Measurements from ENCODE around the gene P4HA2. TPM values are rescaled to one million over a fixed set of nuclear protein-coding genes. Genes with fewer than 3 reads are reported as not detected.

P4HA2 gene
- polyA plus RNA-seq, result 0.26 TPM

DNA sequence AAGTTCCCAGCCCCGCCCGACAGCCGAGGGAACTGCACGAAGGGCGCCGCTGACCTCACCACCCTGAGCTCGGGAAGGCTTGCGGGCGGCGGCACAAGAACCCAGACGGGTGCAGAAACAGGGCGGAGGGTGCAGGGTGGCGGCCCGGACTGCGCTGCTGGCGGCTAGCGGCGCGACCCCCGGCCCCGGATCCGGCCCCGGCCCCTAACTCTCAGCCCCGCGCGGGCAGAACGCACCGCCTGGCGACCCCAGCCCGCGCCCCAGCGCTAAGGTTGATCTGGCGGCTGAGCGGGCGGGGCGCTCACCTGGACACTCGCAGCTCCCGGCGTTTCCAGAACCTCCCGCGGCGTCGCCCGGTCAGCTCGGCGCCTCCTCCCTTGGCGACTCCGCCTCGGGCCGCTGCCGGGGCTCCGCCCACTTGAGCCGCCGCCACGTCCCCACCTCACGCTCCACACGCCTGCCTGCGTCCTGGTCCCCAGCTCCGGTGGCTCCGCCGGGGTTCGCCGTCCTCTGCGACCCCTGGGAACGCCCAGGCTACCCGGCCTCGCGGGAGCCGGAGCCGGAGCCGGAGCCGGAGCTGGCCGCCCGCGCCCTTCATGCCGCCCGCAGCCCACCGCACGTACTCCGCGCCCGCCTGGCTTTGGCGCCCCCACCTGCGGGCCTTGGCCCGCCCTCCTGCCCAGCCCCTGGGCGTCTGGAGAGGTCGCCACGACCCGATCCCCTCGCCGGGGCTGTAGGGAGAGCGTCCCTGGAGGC, at the start of gene P4HA2:
Gene P4HA2, minus strand, starts transcription at position 369 of the 756 bp plus-strand sequence. CDS start 9,227 bp downstream, outside the sequence.
- no peak within 1 kb of the TSS for H3K27ac Mint-ChIP-seq
- H3K4me1 Mint-ChIP-seq, result peaks cover 12 to 22% (median 19%) of the 10 kb centered on the region in 3 donors
- H3K27me3 Mint-ChIP-seq, result peaks cover 5% of the 10 kb centered on the region
- H3K9me3 Mint-ChIP-seq, result no peaks in the 10 kb centered on the region
- peak within 1 kb of the TSS; percentile 60 to 85 (median 68) for H3K4me3 Mint-ChIP-seq
- H3K36me3 Mint-ChIP-seq, result no peaks in the 10 kb centered on the region

DNA sequence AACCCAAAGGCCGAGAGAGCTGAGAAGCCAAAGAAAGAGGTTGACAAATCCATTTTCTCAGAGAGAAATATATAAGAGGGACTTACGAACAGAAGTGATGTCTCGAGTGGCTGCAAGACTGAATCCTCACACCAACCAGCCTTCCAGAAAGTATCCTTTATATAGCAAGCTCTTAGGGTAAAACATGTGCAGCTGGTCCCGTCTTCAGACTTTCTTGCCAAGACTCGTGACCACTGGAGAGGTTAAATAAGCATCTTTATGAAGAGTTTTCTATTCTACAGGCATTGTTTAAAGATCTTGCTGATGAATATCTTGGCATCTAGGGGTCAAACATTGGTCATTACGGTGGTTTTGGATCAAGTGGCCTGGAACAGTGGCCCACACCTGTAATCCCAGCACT, 49.6 kb upstream of the P4HA2 start:
- Mint-ChIP-seq H3K9me3 (no peaks in the 10 kb centered on the region), H3K27ac (no peak overlapping the region), H3K4me3 (no peak overlapping the region), H3K4me1 (peaks cover 0 to 3% (median 1%) of the 10 kb centered on the region in 3 donors), H3K36me3 (peaks cover 3% of the 10 kb centered on the region), H3K27me3 (peaks cover 6% of the 10 kb centered on the region)

DNA sequence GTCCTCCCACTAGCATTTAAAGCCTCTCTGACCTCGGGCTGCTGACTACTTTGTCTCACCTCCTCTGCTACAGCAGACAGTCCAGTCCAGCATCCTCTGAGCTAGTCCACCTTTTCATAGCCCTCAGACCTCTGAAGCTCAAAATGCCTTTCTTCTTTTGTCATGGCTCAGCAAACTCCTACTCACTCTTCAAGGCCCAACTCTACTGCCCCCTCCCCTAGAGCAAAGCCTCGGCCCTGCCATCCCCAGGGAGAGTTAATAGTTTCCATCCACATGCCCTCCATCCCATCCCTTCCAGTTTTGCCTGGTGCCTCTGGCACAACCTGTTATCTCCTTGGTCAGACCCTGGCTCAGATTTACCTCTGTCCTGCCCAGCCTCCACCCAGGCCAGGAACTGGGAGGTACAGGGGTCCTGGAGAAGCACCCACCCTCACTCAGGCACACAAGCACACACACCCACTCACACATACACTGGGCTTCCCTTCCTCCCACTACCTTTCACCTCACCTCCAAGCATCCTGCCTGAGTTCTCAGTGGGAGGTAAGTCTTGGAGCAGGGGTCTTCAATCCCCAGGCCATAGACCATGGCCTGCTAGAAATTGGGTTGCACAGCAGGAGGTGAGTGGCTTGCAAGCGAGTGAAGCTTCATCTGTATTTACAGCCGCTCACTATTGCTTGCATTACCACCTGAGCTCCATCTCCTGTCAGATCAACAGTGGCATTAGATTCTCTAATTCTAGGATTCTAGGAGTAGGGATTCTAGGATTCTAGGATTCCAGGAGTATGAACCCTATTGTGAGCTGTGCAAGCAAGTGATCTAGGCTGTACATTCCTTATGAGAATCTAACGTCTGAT, 47.9 kb upstream of the P4HA2 start:
- H3K9me3 Mint-ChIP-seq, result no peaks in the 10 kb centered on the region
- H3K27ac Mint-ChIP-seq, result no peak overlapping the region
- no peak overlapping the region for H3K4me3 Mint-ChIP-seq

DNA sequence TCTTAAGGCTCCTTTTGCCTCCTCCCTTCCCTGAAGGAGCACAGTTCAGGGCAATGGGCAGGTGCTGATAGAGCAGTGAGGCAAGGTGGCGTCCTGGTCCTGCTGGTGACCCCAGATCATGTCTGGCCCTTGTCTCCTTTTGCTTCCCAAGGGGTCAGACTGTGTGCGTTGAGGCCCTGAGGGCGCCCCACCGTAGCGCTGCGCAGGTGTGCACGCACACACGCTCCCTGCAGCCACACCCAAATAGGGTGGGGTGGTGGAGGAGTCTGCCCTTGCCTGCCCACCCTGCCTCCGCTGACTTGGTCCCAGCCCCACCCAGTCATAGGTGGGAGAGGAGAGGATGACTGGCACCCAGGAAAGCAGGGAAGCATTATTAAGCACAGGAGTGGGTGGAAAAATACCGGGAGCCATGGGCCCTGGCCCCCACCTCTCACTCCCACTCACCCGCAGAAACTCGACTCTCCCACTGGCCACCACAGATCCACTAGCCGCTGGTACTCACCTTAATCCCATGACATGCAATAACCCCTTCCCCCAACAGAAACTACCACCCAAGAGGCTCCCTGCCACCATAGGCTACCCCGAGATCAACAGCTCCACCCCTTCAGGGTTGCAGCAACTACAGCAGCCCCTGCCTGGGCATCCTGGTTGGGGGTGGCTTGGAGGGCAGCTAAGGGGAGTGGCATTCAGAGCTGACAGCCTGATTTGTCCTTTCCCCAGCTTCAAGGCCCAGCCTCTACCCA, 46.6 kb upstream of the P4HA2 start:
- Mint-ChIP-seq H3K4me3 (no peak overlapping the region), H3K27ac (no peak overlapping the region), H3K27me3 (peaks cover 8% of the 10 kb centered on the region), H3K9me3 (no peaks in the 10 kb centered on the region), H3K4me1 (peaks cover 0 to 3% (median 2%) of the 10 kb centered on the region in 3 donors), H3K36me3 (no peaks in the 10 kb centered on the region)

More for the DNA sequence above, 47.9 kb upstream of the P4HA2 start:
- Mint-ChIP-seq H3K27me3 (peaks cover 8% of the 10 kb centered on the region), H3K36me3 (peaks cover 3% of the 10 kb centered on the region), H3K4me1 (peaks cover 0 to 3% (median 3%) of the 10 kb centered on the region in 3 donors)

DNA sequence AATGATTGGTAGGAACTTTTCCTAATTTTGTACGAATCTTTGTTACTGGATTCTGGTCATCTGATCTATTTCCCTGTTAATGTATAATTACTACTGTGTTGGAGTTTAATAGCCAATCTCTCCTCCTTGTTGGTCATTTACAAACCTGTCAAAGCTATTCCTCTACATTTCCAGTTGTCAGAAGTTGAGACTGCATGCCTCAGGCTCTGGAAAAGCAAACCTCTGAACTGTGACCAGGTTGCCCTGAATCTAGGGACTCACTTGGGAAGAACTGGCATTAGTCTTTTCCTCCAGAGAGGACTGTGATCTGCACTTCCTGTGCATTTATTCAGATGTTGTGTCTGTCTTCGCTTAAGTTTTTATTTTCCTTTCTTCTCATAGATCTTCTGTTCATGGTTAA, 46.0 kb upstream of the P4HA2 start:
- Mint-ChIP-seq H3K27ac (no peak overlapping the region), H3K4me3 (no peak overlapping the region), H3K36me3 (no peaks in the 10 kb centered on the region), H3K9me3 (no peaks in the 10 kb centered on the region), H3K27me3 (peaks cover 8% of the 10 kb centered on the region), H3K4me1 (peaks cover 0 to 3% (median 2%) of the 10 kb centered on the region in 3 donors)

DNA sequence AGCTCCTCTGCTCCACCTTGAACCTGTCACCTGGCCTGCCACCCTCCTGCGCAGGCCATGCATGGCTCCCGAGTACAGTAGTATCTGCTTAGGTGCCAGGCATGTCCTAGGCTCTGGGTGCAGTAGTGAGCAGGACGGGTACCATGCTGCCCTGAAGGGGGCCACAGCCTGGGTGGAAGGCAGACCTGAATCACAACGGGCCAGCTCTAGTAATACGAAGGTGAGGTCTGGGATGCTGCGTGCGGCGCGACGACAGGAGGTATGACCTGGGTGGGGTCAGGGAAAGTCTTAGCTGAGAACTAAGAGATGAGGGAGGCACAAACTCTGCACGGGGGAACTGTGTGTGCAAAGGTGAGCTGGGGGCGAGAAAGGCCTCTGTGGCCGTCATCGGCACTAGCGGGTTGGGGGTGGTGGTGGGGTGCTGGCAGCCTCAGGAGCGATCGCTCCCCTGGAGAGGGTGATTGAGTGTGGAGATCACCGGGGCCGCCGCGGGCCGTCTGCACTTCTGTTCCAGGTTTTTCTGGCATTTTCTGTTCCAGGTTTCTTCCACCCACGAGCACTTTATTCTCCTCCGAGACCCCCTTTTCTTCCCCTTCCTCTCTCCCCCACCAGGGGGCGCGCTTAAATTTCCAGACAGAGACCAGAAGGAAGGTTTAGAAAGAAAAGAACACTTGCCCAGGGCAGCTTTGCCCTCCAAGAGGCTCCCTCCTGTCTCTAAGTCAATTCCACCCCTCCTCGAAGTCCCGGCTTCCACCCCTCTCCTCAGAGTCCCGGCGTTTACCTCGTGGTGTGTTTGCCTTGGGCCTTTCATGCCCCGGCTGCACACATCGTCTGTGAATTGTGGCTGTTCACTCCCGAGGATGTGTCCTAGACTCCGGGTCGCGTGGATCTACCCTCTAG, 44.9 kb upstream of the P4HA2 start:
- Mint-ChIP-seq H3K27me3 (peaks cover 8% of the 10 kb centered on the region), H3K27ac (no peak overlapping the region), H3K4me1 (peaks cover 0 to 3% (median 2%) of the 10 kb centered on the region in 3 donors), H3K36me3 (no peaks in the 10 kb centered on the region), H3K4me3 (peak overlapping the region in 2 of 4 donors; percentile 39 to 84), H3K9me3 (no peaks in the 10 kb centered on the region)

DNA sequence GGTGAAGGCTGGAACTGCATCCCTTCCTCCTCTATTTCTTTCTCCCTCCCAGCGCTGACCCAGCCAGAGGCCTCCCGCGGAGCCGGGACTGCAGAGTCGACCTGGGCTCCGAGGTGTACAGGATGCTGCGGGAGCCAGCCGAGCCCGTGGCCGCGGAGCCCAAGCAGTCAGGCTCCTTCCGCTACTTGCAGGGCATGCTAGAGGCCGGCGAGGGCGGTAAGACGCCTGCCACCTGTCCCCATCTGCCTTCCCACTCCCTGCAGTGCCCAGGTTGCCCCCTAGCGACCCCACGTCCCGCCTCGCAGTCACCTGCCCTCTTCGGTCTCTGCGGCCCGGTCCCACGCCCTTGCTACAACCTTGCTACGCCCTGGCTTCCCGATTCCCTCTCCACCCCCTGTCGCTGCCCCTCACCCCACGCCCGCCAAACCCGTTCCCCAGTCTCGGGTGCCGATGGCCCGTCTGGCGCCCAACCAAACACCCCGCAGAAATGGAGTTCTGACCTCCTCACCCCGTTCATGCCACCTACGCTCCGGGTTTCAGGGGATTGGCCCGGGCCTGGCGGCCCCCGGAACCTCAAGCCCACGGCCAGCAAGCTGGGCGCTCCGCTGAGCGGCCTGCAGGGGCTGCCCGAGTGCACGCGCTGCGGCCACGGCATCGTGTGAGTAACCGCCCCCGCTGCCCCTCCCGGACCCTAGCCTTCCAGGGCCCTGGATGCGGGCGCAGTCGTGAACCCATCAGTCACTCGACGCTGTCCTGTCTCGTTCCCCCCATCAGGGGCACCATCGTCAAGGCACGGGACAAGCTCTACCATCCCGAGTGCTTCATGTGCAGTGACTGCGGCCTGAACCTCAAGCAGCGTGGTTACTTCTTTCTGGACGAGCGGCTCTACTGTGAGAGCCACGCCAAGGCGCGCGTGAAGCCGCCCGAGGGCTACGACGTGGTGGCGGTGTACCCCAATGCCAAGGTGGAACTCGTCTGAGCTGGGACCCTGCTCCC, 43.9 kb upstream of the P4HA2 start:
- Mint-ChIP-seq H3K9me3 (no peaks in the 10 kb centered on the region), H3K4me3 (peak overlapping the region in 3 of 4 donors; percentile 34 to 90 (median 84)), H3K27ac (no peak overlapping the region), H3K4me1 (peaks cover 0 to 5% (median 2%) of the 10 kb centered on the region in 3 donors), H3K27me3 (peaks cover 8% of the 10 kb centered on the region), H3K36me3 (no peaks in the 10 kb centered on the region)

DNA sequence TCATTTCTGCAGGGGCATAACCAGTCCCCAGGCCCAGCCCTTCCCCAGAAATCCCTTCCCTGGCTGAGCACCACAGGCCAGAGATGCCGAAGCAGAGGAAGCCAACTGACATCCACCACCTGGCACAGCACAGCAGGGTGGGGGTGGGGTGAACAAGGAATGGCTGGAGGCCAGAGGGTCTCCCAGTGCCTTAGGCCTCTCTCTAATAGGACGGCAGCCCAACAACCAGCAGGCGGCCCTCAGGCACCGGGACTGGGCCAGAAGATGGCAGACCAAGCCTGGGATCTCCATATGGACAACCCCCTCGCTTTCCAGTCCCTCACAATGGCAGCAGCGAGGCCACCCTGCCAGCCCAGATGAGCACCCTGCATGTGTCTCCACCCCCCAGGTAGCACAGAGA, 43.1 kb upstream of the P4HA2 start:
- Mint-ChIP-seq H3K36me3 (no peaks in the 10 kb centered on the region), H3K27me3 (peaks cover 8% of the 10 kb centered on the region)

DNA sequence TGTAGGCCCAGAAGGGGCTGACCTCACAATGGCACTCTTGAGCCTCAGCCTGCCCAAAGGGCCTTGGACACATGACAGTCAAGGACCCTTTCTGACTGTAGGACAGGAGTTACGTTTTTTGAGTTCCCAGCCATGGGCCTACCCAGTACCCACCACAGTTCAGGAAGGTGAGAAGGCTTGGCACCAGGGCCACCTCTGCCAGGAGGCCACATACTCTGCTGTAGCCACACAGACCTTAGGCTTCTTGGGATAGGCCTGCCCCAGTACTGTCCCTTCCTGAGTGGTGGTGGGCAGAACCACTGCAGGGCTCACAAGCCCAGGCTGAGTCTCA, 42.6 kb upstream of the P4HA2 start:
- H3K27me3 Mint-ChIP-seq, result peaks cover 8% of the 10 kb centered on the region
- H3K4me3 Mint-ChIP-seq, result no peak overlapping the region
- H3K9me3 Mint-ChIP-seq, result no peaks in the 10 kb centered on the region
- H3K36me3 Mint-ChIP-seq, result no peaks in the 10 kb centered on the region
- no peak overlapping the region for H3K27ac Mint-ChIP-seq
- peaks cover 0 to 5% (median 2%) of the 10 kb centered on the region in 3 donors for H3K4me1 Mint-ChIP-seq

More for the DNA sequence above, 43.1 kb upstream of the P4HA2 start:
- H3K4me3 Mint-ChIP-seq, result no peak overlapping the region
- peaks cover 0 to 5% (median 2%) of the 10 kb centered on the region in 3 donors for H3K4me1 Mint-ChIP-seq
- H3K27ac Mint-ChIP-seq, result no peak overlapping the region
- no peaks in the 10 kb centered on the region for H3K9me3 Mint-ChIP-seq

DNA sequence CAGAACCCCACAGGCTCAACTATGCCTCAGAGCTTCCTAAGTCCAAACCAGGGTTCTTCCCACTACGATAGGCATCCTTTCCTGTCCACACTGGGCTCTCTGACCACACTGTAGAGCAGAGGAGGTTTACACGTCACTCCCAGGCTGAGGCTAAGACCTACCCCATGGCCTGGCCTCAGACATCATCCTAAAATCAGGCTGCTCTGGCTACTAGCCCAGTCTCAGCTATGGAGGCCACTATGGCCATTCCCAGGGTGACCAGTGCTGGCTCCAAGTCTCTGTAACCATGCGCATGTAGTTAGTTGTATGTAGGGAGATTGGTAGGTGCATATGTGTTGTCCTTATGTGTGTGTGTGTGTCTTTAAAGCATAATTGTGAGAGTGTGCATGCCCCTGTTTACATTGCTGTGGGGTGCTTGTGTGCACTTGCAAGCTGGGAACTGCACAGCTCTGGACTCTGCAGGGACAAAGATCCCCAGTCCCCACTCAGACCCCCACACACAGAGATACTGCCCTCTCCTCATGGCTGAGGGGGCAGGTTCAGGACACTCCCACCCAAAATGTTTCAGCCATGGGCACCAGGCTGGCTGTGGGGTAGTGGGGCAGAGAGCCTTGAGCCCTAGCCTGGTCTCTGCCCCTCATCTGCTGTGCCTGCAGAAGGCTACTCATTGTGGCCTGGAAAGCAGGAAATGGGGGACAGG, 42.1 kb upstream of the P4HA2 start:
- no peak overlapping the region for H3K4me3 Mint-ChIP-seq
- no peaks in the 10 kb centered on the region for H3K36me3 Mint-ChIP-seq
- H3K27me3 Mint-ChIP-seq, result peaks cover 8% of the 10 kb centered on the region
- H3K27ac Mint-ChIP-seq, result no peak overlapping the region
- no peaks in the 10 kb centered on the region for H3K9me3 Mint-ChIP-seq
- H3K4me1 Mint-ChIP-seq, result peaks cover 0 to 5% (median 2%) of the 10 kb centered on the region in 3 donors

DNA sequence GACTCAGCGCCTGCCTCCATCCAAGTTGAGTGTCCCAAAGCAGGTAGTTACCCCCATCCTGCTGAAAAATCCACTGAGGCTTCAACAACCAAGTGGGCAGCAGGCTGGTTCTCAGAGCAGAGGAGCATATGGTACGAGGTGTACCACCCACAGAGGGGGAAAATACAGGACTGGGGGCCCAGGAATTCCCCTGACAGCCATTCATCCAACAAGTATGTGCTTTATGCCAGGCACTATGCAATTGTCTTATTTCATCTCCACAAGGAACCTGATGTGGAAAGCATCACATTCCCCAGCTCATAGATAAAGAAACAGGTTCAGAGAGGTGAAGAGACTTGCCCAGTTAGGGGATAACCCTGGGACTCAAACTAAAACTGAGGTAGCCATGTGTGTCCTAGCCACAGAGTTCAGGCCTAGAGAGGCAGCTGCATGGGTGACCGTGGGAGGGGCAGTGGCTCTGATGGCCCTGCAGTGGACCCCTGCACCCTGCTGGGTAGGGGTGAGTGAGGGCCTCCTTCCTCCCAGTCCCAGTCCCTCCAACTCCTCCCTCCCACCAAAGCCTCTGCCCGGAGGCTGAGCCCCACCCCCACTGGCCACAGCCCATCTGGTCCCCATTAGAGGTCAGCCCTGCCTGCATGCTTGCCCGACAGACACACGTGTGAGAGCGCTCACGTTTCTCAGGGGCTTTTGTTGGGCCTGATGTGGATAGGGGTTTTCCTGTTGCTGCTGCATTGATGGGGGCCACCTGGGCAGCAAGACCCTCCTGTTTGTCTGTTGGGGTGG, 41.3 kb upstream of the P4HA2 start:
- H3K36me3 Mint-ChIP-seq, result no peaks in the 10 kb centered on the region
- H3K27me3 Mint-ChIP-seq, result peaks cover 6% of the 10 kb centered on the region
- no peak overlapping the region for H3K4me3 Mint-ChIP-seq
- peaks cover 0 to 5% (median 2%) of the 10 kb centered on the region in 3 donors for H3K4me1 Mint-ChIP-seq
- H3K27ac Mint-ChIP-seq, result no peak overlapping the region
- no peaks in the 10 kb centered on the region for H3K9me3 Mint-ChIP-seq

All from IgD-negative memory B cell (primary cell).